ENCODE data around the gene ESRRG. TPM values are rescaled to one million over a fixed set of nuclear protein-coding genes. Genes with fewer than 3 reads are reported as not detected.

ESRRG gene
- total and polyA plus RNA-seq, 4 donors: 0.07 to 0.47 (median 0.20) TPM

GRCh38 chr1:216542741-216543140 lies 180.5 kb downstream of the ESRRG start:
- H3K9ac ChIP-seq (ENCODE audit: low read depth in 1 of 2, low read length in 2 of 2): no peak overlapping the region
- no peak overlapping the region for H3K27ac ChIP-seq (ENCODE audit: low read depth in 1 of 2, low read length in 2 of 2)
- WGBS: 66% methylated on average over 2 of the region's 2 CpGs
- TF ChIP-seq GABPA (IDR thresholded peaks at IDR 0.05 in 1 of 2, conservative IDR thresholded peaks at IDR 0.05 in 1 of 2) (no peak), ZBTB33 (IDR thresholded peaks at IDR 0.05) (no peak), MAX (IDR thresholded peaks at IDR 0.05) (no peak), CTCF (IDR thresholded peaks at IDR 0.05; ENCODE audit: low read depth, low read length, missing input control) (no peak), REST (IDR thresholded peaks at IDR 0.05) (no peak), HNF4G (IDR thresholded peaks at IDR 0.05) (no peak), NR2F2 (IDR thresholded peaks at IDR 0.05) (no peak), RAD21 (IDR thresholded peaks at IDR 0.05) (no peak), FOXA2 (IDR thresholded peaks at IDR 0.05) (no peak), EGR1 (IDR thresholded peaks at IDR 0.05; ENCODE audit: low read depth in 2 of 2) (no peak), RXRA (IDR thresholded peaks at IDR 0.05) (no peak)
- H3K36me3 ChIP-seq (ENCODE audit: control insufficient read depth in 4 of 4, insufficient read depth in 3 of 4, low read depth in 1 of 4, low read length in 3 of 4): no peaks in the 10 kb centered on the region
- H3K4me1 ChIP-seq (ENCODE audit: control insufficient read depth in 4 of 4, insufficient read depth in 4 of 4, low read length in 3 of 4): no peaks in the 10 kb centered on the region
- H3K9me3 ChIP-seq (ENCODE audit: control insufficient read depth in 4 of 4, low read length in 3 of 4): no peaks in the 10 kb centered on the region
- DNase-seq (ENCODE audit: low spot score): no peak
- H3K4me3 ChIP-seq (ENCODE audit: low read depth in 1 of 3, low read length in 3 of 3): no peak overlapping the region
- no peaks in the 10 kb centered on the region for H3K27me3 ChIP-seq (ENCODE audit: control insufficient read depth in 4 of 4, insufficient read depth in 4 of 4, low read length in 3 of 4)

- Histone ChIP-seq H3K27me3 (ENCODE audit: control insufficient read depth in 4 of 4, insufficient read depth in 4 of 4, low read length in 3 of 4) (no peaks in the 10 kb centered on the region), H3K27ac (ENCODE audit: low read depth in 1 of 2, low read length in 2 of 2) (no peak overlapping the region), H3K4me1 (ENCODE audit: control insufficient read depth in 4 of 4, insufficient read depth in 4 of 4, low read length in 3 of 4) (no peaks in the 10 kb centered on the region), H3K4me3 (ENCODE audit: low read depth in 1 of 3, low read length in 3 of 3) (no peak overlapping the region), H3K9ac (ENCODE audit: low read depth in 1 of 2, low read length in 2 of 2) (no peak overlapping the region), H3K9me3 (ENCODE audit: control insufficient read depth in 4 of 4, low read length in 3 of 4) (no peaks in the 10 kb centered on the region), H3K36me3 (ENCODE audit: control insufficient read depth in 4 of 4, insufficient read depth in 3 of 4, low read depth in 1 of 4, low read length in 3 of 4) (no peaks in the 10 kb centered on the region)
- DNase-seq (ENCODE audit: low spot score): no peak
- TF ChIP-seq FOXA1 (IDR thresholded peaks at IDR 0.05) (no peak), EGR1 (IDR thresholded peaks at IDR 0.05; ENCODE audit: low read depth in 2 of 2) (no peak), TAF1 (conservative IDR thresholded peaks at IDR 0.05) (no peak), SP1 (IDR thresholded peaks at IDR 0.05) (no peak), RXRA (IDR thresholded peaks at IDR 0.05) (no peak), GABPA (IDR thresholded peaks at IDR 0.05 in 1 of 2, conservative IDR thresholded peaks at IDR 0.05 in 1 of 2) (no peak), REST (IDR thresholded peaks at IDR 0.05) (no peak), NR2F2 (IDR thresholded peaks at IDR 0.05) (no peak), CTCF (IDR thresholded peaks at IDR 0.05; ENCODE audit: low read depth, low read length, missing input control) (no peak), JUND (IDR thresholded peaks at IDR 0.05) (no peak), ZBTB33 (IDR thresholded peaks at IDR 0.05) (no peak)
- 90% methylated on average over 1 of the region's 1 CpG for WGBS
Measured at GRCh38 chr1:216542263-216542662, 181.0 kb downstream of the ESRRG start.
